ENCODE measurements around the gene HLF.

The HLF gene

GRCh38 chr17:55334285-55334684 is 69.5 kb downstream of the HLF start:
- DNase-seq = no peak

GRCh38 chr17:55334881-55335540 is 70.3 kb downstream of the HLF start:
- DNase-seq = no peak

- no peak for DNase-seq
Observed at GRCh38 chr17:55335625-55336024, 70.9 kb downstream of the HLF start.

GRCh38 chr17:55336426-55336825 is 71.7 kb downstream of the HLF start:
- DNase-seq = no peak

- no peak for DNase-seq
Observed at GRCh38 chr17:55340176-55340575, 75.4 kb downstream of the HLF start.

- DNase-seq = no peak
Observed at GRCh38 chr17:55340686-55341085, 75.9 kb downstream of the HLF start.

GRCh38 chr17:55341432-55341831 is 76.7 kb downstream of the HLF start:
- DNase-seq = no peak

GRCh38 chr17:55342800-55343585 is 78.2 kb downstream of the HLF start:
- DNase-seq = no peak

GRCh38 chr17:55343900-55344513 is 79.2 kb downstream of the HLF start:
- no peak for DNase-seq

GRCh38 chr17:55344514-55344997 is 79.8 kb downstream of the HLF start:
- DNase-seq = no peak

- DNase-seq = no peak
Observed at GRCh38 chr17:55345132-55345531, 80.4 kb downstream of the HLF start.

GRCh38 chr17:55346658-55347057 is 81.9 kb downstream of the HLF start:
- DNase-seq = no peak

- DNase-seq = no peak
Observed at GRCh38 chr17:55347341-55347740, 82.6 kb downstream of the HLF start.

- peak; percentile 23 for DNase-seq
Observed at GRCh38 chr17:55348749-55349354, 84.1 kb downstream of the HLF start.

- DNase-seq = no peak
Observed at GRCh38 chr17:55350825-55351205, 86.1 kb downstream of the HLF start.

- no peak for DNase-seq
Observed at GRCh38 chr17:55351226-55351625, 86.5 kb downstream of the HLF start.

GRCh38 chr17:55354010-55354409 is 89.2 kb downstream of the HLF start:
- DNase-seq = no peak

GRCh38 chr17:55354941-55355340 is 90.2 kb downstream of the HLF start:
- no peak for DNase-seq

GRCh38 chr17:55356434-55357328 is 91.9 kb downstream of the HLF start:
- DNase-seq = peak; percentile 58

GRCh38 chr17:55360971-55361370 is 96.2 kb downstream of the HLF start:
- no peak for DNase-seq

GRCh38 chr17:55363033-55363432 is 98.3 kb downstream of the HLF start:
- DNase-seq = no peak

GRCh38 chr17:55366020-55366481 is 101.3 kb downstream of the HLF start:
- DNase-seq = no peak

Measured in COR-L47 (cell line).